ENCODE results near the gene RCAN3.
"Not testable (repeated sequence)": the region's sequence is repeated elsewhere in the genome, so short reads cannot be mapped to it uniquely, and the experiment has no call there.

Gene RCAN3

GRCh38 chr1:24484199-24484598 is 18.4 kb upstream of the RCAN3 start:
- DNase-seq (ENCODE audit: low spot score), result no peak
- TF ChIP-seq CTCF (IDR thresholded peaks at IDR 0.05; ENCODE audit: poor library complexity, severe bottlenecking), result no peak
- no peaks in the 10 kb centered on the region for H3K4me1 ChIP-seq (ENCODE audit: insufficient read depth, poor library complexity, severe bottlenecking)

GRCh38 chr1:24486331-24487065 is 16.1 kb upstream of the RCAN3 start:
- ATAC-seq (ENCODE audit: low read depth) (no peak), DNase-seq (ENCODE audit: low spot score) (no peak)
- Histone ChIP-seq H3K27ac (ENCODE audit: poor library complexity, severe bottlenecking) (no peak overlapping the region), H3K27me3 (ENCODE audit: insufficient read depth, poor library complexity, severe bottlenecking) (no peaks in the 10 kb centered on the region), H3K4me3 (ENCODE audit: severe bottlenecking) (no peak overlapping the region), H3K9me3 (ENCODE audit: severe bottlenecking) (no peaks in the 10 kb centered on the region), H3K36me3 (ENCODE audit: low read depth) (no peaks in the 10 kb centered on the region), H3K4me1 (ENCODE audit: insufficient read depth, poor library complexity, severe bottlenecking) (no peaks in the 10 kb centered on the region)
- TF ChIP-seq CTCF (IDR thresholded peaks at IDR 0.05; ENCODE audit: poor library complexity, severe bottlenecking), result no peak

More at GRCh38 chr1:24484199-24484598, 18.4 kb upstream of the RCAN3 start:
- Histone ChIP-seq H3K27ac (ENCODE audit: poor library complexity, severe bottlenecking) (no peak overlapping the region), H3K27me3 (ENCODE audit: insufficient read depth, poor library complexity, severe bottlenecking) (no peaks in the 10 kb centered on the region), H3K36me3 (ENCODE audit: low read depth) (no peaks in the 10 kb centered on the region), H3K4me3 (ENCODE audit: severe bottlenecking) (no peak overlapping the region), H3K9me3 (ENCODE audit: severe bottlenecking) (no peaks in the 10 kb centered on the region)
- ATAC-seq (ENCODE audit: low read depth), result no peak; the same call in 2 of the 3 replicates

- no peaks in the 10 kb centered on the region for H3K36me3 ChIP-seq (ENCODE audit: low read depth)
- no peaks in the 10 kb centered on the region for H3K27me3 ChIP-seq (ENCODE audit: insufficient read depth, poor library complexity, severe bottlenecking)
- no peak for DNase-seq (ENCODE audit: low spot score)
- ATAC-seq (ENCODE audit: low read depth), result no peak
- no peaks in the 10 kb centered on the region for H3K4me1 ChIP-seq (ENCODE audit: insufficient read depth, poor library complexity, severe bottlenecking)
- no peak for TF ChIP-seq CTCF (IDR thresholded peaks at IDR 0.05; ENCODE audit: poor library complexity, severe bottlenecking)
- H3K4me3 ChIP-seq (ENCODE audit: severe bottlenecking), result no peak overlapping the region
- H3K27ac ChIP-seq (ENCODE audit: poor library complexity, severe bottlenecking), result no peak overlapping the region
- no peaks in the 10 kb centered on the region for H3K9me3 ChIP-seq (ENCODE audit: severe bottlenecking)
Observed at GRCh38 chr1:24487455-24487854, 15.2 kb upstream of the RCAN3 start.

- not testable (repeated sequence) for H3K27ac ChIP-seq (ENCODE audit: poor library complexity, severe bottlenecking); H3K36me3 ChIP-seq (ENCODE audit: low read depth); ATAC-seq (ENCODE audit: low read depth); H3K9me3 ChIP-seq (ENCODE audit: severe bottlenecking); H3K4me3 ChIP-seq (ENCODE audit: severe bottlenecking); H3K27me3 ChIP-seq (ENCODE audit: insufficient read depth, poor library complexity, severe bottlenecking); DNase-seq (ENCODE audit: low spot score); H3K4me1 ChIP-seq (ENCODE audit: insufficient read depth, poor library complexity, severe bottlenecking)
Observed at GRCh38 chr1:24488159-24488558, 14.5 kb upstream of the RCAN3 start.

- no peaks in the 10 kb centered on the region for H3K36me3 ChIP-seq (ENCODE audit: low read depth)
- ATAC-seq (ENCODE audit: low read depth), result no peak
- no peaks in the 10 kb centered on the region for H3K27me3 ChIP-seq (ENCODE audit: insufficient read depth, poor library complexity, severe bottlenecking)
- H3K4me1 ChIP-seq (ENCODE audit: insufficient read depth, poor library complexity, severe bottlenecking), result no peaks in the 10 kb centered on the region
- no peak overlapping the region for H3K4me3 ChIP-seq (ENCODE audit: severe bottlenecking)
- no peak overlapping the region for H3K27ac ChIP-seq (ENCODE audit: poor library complexity, severe bottlenecking)
- no peaks in the 10 kb centered on the region for H3K9me3 ChIP-seq (ENCODE audit: severe bottlenecking)
- no peak for DNase-seq (ENCODE audit: low spot score)
- no peak for TF ChIP-seq CTCF (IDR thresholded peaks at IDR 0.05; ENCODE audit: poor library complexity, severe bottlenecking)
Observed at GRCh38 chr1:24489674-24490073, 13.0 kb upstream of the RCAN3 start.

Measured in RWPE2 (cell line).